Nephron (organoid): ENCODE results near the gene LRRC17.

Experiments
- H3K27ac Mint-ChIP-seq, 3 experiments: 2 replicates each; pipeline ENCODE4 v1.8.0; 2020; ENCODE audit warnings: mixed read lengths in 3 of 3, mild to moderate bottlenecking in 2 of 3, moderate library complexity in 1 of 3
- H3K27me3 Mint-ChIP-seq: 2 replicates; pipeline ENCODE4 v1.8.0; 2021; ENCODE audit warnings: low read depth, mild to moderate bottlenecking, moderate library complexity, mixed read lengths
- H3K36me3 Mint-ChIP-seq: 2 replicates; pipeline ENCODE4 v1.8.0; 2020; ENCODE audit warnings: low read depth, mixed read lengths
- H3K4me1 Mint-ChIP-seq: 2 replicates; pipeline ENCODE4 v1.8.0; 2020; ENCODE audit warnings: mixed read lengths
- H3K4me3 Mint-ChIP-seq, 3 experiments: 2 replicates each; pipeline ENCODE4 v1.8.0; 2020; ENCODE audit warnings: mild to moderate bottlenecking in 3 of 3, mixed read lengths in 3 of 3, moderate library complexity in 2 of 3
- H3K9me3 Mint-ChIP-seq: 2 replicates; pipeline ENCODE4 v1.8.0; 2020; ENCODE audit warnings: mixed read lengths
- TF ChIP-seq, protein P1 (sequence below), 3 experiments: fragments of 200-600 bp; sonication (generic); IDR thresholded peaks; one replicate each; pipeline ENCODE4 v1.5.0; 2021; ENCODE audit warnings: antibody characterized with exemption in 3 of 3; ENCODE audit not compliant: unreplicated experiment in 3 of 3

LRRC17 gene

DNA sequence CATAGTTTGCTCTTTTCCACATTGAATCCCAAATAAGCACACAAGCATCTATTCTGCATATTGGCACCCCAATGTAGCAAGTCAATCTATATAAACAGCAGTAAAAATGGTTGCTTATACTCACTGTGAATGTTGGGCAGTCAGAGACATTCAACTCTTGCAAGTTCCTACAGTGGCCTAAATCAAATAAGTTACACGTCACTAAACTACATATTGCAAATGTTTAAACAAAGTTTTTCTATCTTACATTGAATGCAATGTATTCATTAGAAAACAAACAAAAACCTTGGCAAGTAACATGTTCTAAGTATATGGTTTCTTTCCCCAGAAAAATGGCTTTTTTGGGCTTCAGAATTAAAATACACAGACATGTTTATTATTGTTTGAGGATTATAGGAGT is 19.0 kb downstream of the LRRC17 start:
- H3K27me3 Mint-ChIP-seq: no peaks in the 10 kb centered on the region
- TF ChIP-seq, protein P1, sequence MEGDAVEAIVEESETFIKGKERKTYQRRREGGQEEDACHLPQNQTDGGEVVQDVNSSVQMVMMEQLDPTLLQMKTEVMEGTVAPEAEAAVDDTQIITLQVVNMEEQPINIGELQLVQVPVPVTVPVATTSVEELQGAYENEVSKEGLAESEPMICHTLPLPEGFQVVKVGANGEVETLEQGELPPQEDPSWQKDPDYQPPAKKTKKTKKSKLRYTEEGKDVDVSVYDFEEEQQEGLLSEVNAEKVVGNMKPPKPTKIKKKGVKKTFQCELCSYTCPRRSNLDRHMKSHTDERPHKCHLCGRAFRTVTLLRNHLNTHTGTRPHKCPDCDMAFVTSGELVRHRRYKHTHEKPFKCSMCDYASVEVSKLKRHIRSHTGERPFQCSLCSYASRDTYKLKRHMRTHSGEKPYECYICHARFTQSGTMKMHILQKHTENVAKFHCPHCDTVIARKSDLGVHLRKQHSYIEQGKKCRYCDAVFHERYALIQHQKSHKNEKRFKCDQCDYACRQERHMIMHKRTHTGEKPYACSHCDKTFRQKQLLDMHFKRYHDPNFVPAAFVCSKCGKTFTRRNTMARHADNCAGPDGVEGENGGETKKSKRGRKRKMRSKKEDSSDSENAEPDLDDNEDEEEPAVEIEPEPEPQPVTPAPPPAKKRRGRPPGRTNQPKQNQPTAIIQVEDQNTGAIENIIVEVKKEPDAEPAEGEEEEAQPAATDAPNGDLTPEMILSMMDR (IDR thresholded peaks at IDR 0.05; ENCODE audit: unreplicated experiment in 3 of 3): no peak
- H3K27ac Mint-ChIP-seq: peak overlapping the region in 1 of 3 experiments; percentile 38
- peaks cover 34% of the 10 kb centered on the region for H3K36me3 Mint-ChIP-seq
- H3K4me1 Mint-ChIP-seq: peaks cover 66% of the 10 kb centered on the region
- H3K9me3 Mint-ChIP-seq: no peaks in the 10 kb centered on the region
- H3K4me3 Mint-ChIP-seq: no peak overlapping the region

DNA sequence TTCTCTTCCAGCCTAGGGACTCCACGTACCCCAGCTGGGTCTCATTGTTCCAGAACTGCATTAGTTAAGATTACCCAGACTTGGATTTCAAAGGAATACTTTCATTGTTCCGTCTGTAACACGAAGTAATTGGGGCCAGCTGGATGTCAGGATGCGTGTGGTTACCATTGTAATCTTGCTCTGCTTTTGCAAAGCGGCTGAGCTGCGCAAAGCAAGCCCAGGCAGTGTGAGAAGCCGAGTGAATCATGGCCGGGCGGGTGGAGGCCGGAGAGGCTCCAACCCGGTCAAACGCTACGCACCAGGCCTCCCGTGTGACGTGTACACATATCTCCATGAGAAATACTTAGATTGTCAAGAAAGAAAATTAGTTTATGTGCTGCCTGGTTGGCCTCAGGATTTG is 21.0 kb downstream of the LRRC17 start:
- TF ChIP-seq, protein P1 (IDR thresholded peaks at IDR 0.05; ENCODE audit: unreplicated experiment in 3 of 3): no peak
- peaks cover 39% of the 10 kb centered on the region for H3K36me3 Mint-ChIP-seq
- no peaks in the 10 kb centered on the region for H3K9me3 Mint-ChIP-seq
- peak overlapping the region in 2 of 3 experiments; percentile 90 to 97 for H3K27ac Mint-ChIP-seq
- peak overlapping the region; percentile 53 to 79 (median 53) for H3K4me3 Mint-ChIP-seq
- peaks cover 67% of the 10 kb centered on the region for H3K4me1 Mint-ChIP-seq
- H3K27me3 Mint-ChIP-seq: no peaks in the 10 kb centered on the region

DNA sequence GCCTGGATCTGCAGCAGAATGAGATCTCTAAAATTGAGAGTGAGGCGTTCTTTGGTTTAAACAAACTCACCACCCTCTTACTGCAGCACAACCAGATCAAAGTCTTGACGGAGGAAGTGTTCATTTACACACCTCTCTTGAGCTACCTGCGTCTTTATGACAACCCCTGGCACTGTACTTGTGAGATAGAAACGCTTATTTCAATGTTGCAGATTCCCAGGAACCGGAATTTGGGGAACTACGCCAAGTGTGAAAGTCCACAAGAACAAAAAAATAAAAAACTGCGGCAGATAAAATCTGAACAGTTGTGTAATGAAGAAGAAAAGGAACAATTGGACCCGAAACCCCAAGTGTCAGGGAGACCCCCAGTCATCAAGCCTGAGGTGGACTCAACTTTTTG is 21.4 kb downstream of the LRRC17 start:
- Mint-ChIP-seq H3K36me3 (peaks cover 35% of the 10 kb centered on the region), H3K4me3 (peak overlapping the region in 2 of 3 experiments; percentile 53 to 79), H3K27me3 (no peaks in the 10 kb centered on the region), H3K9me3 (no peaks in the 10 kb centered on the region), H3K27ac (peak overlapping the region in 2 of 3 experiments; percentile 90 to 97), H3K4me1 (peaks cover 67% of the 10 kb centered on the region)
- TF ChIP-seq, protein P1 (IDR thresholded peaks at IDR 0.05; ENCODE audit: unreplicated experiment in 3 of 3): no peak

DNA sequence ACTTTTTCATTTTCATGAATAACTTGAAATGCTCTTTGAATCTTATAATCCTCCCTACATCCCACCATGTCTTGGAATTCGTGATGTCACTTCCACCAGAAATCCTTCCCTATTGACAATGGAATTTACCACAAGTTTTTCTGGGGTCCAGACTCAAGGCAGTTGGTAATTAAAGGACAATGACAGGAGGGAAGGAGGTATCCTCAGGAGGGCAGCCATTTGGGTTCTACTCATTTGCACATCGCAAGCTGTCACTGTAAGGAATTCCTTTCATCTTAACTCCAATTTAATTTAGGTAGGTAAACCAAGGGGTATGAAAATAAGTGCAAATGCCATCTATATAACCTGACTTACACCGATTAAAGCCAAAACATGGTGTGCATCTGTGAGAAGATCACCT is 21.9 kb downstream of the LRRC17 start:
- H3K27ac Mint-ChIP-seq: peak overlapping the region in 2 of 3 experiments; percentile 90 to 97
- H3K9me3 Mint-ChIP-seq: no peaks in the 10 kb centered on the region
- H3K4me1 Mint-ChIP-seq: peaks cover 67% of the 10 kb centered on the region
- H3K4me3 Mint-ChIP-seq: peak overlapping the region in 1 of 3 experiments; percentile 37
- H3K36me3 Mint-ChIP-seq: peaks cover 32% of the 10 kb centered on the region
- TF ChIP-seq, protein P1 (IDR thresholded peaks at IDR 0.05; ENCODE audit: unreplicated experiment in 3 of 3): no peak
- no peaks in the 10 kb centered on the region for H3K27me3 Mint-ChIP-seq

DNA sequence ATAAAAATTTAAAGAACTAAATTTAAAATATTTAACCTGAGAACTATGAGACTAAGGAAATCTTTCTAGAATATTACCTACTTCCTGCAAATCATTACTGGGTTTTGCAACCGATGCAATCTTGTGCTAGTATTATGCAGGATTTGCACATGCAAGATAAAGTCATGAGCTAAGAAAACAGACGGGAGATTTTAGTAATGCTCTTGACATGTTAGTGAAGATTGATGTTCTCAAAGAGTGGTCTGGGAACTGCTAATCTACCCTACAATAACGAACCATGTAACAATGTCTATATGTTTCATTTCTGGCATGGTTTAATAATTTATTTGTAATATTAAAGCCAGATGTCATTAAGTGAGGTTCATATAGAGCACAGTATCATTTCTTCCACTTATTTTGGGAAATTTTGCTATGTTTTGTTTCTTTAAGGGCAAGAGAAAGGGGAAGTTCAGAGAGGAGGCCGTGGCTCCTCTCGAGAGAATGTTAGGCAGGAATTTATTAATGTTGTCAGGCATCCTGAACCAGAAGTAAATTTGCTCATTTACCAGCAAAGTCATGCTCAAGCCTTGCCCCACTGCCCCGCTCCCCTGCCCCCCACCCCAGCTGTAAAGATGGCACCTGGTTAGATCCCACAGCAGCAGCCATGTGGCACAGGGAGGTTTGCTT is 22.8 kb downstream of the LRRC17 start:
- TF ChIP-seq, protein P1 (IDR thresholded peaks at IDR 0.05; ENCODE audit: unreplicated experiment in 3 of 3): no peak
- Mint-ChIP-seq H3K27me3 (no peaks in the 10 kb centered on the region), H3K9me3 (no peaks in the 10 kb centered on the region), H3K4me3 (peak overlapping the region in 1 of 3 experiments; percentile 0), H3K36me3 (peaks cover 35% of the 10 kb centered on the region), H3K4me1 (peaks cover 67% of the 10 kb centered on the region), H3K27ac (peak overlapping the region in 2 of 3 experiments; percentile 67 to 89)

DNA sequence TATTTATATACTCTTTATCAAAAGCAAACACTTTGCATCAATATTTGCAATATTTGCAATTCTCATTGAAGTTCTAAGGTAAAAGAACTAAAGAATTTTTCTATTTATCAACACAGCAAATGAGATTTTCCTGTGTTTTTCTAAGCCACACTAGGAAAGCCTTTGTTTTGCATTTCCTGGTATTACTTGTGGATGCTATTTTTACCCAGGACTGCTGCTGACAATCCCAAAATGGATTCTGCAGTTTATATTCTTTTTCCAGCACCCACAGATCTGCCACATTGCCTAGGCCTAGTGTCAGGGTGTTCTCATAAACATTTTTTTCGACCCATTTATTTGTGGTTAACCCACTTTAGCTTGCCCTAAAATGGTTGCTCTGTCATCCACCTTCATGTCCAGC is 25.9 kb downstream of the LRRC17 start:
- H3K36me3 Mint-ChIP-seq: peaks cover 49% of the 10 kb centered on the region
- no peak overlapping the region for H3K4me3 Mint-ChIP-seq
- peak overlapping the region in 1 of 3 experiments; percentile 53 for H3K27ac Mint-ChIP-seq
- no peaks in the 10 kb centered on the region for H3K27me3 Mint-ChIP-seq
- no peaks in the 10 kb centered on the region for H3K9me3 Mint-ChIP-seq
- H3K4me1 Mint-ChIP-seq: peaks cover 70% of the 10 kb centered on the region
- TF ChIP-seq, protein P1 (IDR thresholded peaks at IDR 0.05; ENCODE audit: unreplicated experiment in 3 of 3): no peak
